Measurements from ENCODE around the gene TRAPPC2. TPM values are rescaled to one million over a fixed set of nuclear protein-coding genes. Genes with fewer than 3 reads are reported as not detected.

TRAPPC2 gene
- total and polyA plus RNA-seq, 2 of the 4 experiments (the other 2 are of a cell fraction), result 11.3 to 13.8 TPM

DNA sequence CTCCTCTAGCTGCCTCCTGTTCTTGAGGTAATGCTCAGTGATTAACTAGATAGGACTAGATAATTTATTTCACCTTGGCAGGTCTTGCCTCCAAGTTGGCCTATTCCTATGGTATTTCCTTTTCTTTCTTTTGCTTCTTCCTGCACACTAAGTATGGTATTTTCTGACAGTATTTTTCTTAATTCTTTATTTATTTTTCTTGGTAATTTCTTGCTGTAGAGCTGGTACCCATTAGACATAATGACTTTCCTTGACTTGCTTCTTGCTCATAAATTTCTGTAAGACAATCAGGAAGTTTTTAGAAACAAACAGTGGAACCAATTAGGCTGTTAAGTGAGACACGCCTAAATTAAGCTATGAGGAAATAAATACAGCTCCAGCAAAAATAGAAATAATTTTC is 36.0 kb downstream of the TRAPPC2 start:
- H3K4me2 ChIP-seq (ENCODE audit: low read depth, low read length), result no peak overlapping the region
- BruUV-seq (replicated peaks), result no TSS peak

More for the DNA sequence above, 36.0 kb downstream of the TRAPPC2 start:
- H3K56ac ChIP-seq (ENCODE audit: extremely low read depth, insufficient read depth, low read length), result no peak overlapping the region
- DNase-seq, result no peak
- H4K20me1 ChIP-seq (ENCODE audit: insufficient read depth, low read length), result peaks cover 68% of the 10 kb centered on the region
- POLR2A ChIA-PET (ENCODE audit: unreplicated experiment), result no interaction called here
- H3K18ac ChIP-seq (ENCODE audit: low read depth, low read length), result no peak overlapping the region
- H3K9me3 ChIP-seq (ENCODE audit: control insufficient read depth, insufficient read depth, low read length), result no peaks in the 10 kb centered on the region
- peaks cover 3% of the 10 kb centered on the region; the same call in 1 of the 2 replicates for H3K9me1 ChIP-seq (ENCODE audit: insufficient read depth, low read length)
- H3K4me3 ChIP-seq (ENCODE audit: insufficient read depth, low read depth, low read length), result no peak overlapping the region
- intact Hi-C loops (cut with micrococcal nuclease) (no loop called here), in situ Hi-C loops (cut with MboI; ENCODE audit: low sequenced_read_pairs) (no loop called here), dilution Hi-C loops (cut with HindIII; ENCODE audit: low sequenced_read_pairs, unreplicated experiment) (no loop called here)
- H2BK20ac ChIP-seq (ENCODE audit: low read depth, low read length), result no peak overlapping the region
- peaks cover 17 to 54% of the 10 kb centered on the region in 2 experiments for H3K79me1 ChIP-seq (ENCODE audit: low read depth in 1 of 2, low read length in 2 of 2)
- no peak overlapping the region for H2AK5ac ChIP-seq (ENCODE audit: low read depth, low read length)
- H3K14ac ChIP-seq (replicated peaks; ENCODE audit: low read depth, low read length), result no peak overlapping the region
- no peak overlapping the region for H4K8ac ChIP-seq (ENCODE audit: low read depth in 2 of 2, low read length in 2 of 2)
- no peak overlapping the region for H2AK9ac ChIP-seq (replicated peaks; ENCODE audit: low read depth, low read length, poor library complexity)
- no peak overlapping the region for H2BK120ac ChIP-seq (ENCODE audit: low read depth, low read length)
- H4K91ac ChIP-seq (ENCODE audit: insufficient read depth, low read depth, low read length), result no peak overlapping the region
- H3K23ac ChIP-seq (ENCODE audit: low read depth, low read length), result no peak overlapping the region
- H3K9ac ChIP-seq (ENCODE audit: low read depth, low read length), result no peak overlapping the region
- no peak overlapping the region for H2BK15ac ChIP-seq (ENCODE audit: low read depth, low read length)
- no peak overlapping the region for H3K4ac ChIP-seq (ENCODE audit: low read depth, low read length)
- no CpG with 5 or more reads among the region's 1 CpG for WGBS, 2 experiments (ENCODE audit: extremely low coverage in 2 of 2, insufficient read length in 1 of 2)
- no peak overlapping the region for H3K27ac ChIP-seq (ENCODE audit: insufficient read depth, low read length)
- H3K4me1 ChIP-seq (ENCODE audit: control insufficient read depth, insufficient read depth, low read length), result peaks cover 9% of the 10 kb centered on the region
- no peak overlapping the region for H2BK5ac ChIP-seq (ENCODE audit: low read depth, low read length, poor library complexity, severe bottlenecking)
- H3K36me3 ChIP-seq (ENCODE audit: control insufficient read depth, insufficient read depth, low read length), result peaks cover 8% of the 10 kb centered on the region; the same call in 1 of the 2 replicates
- no peak for TF ChIP-seq MXI1 (IDR thresholded peaks at IDR 0.05; ENCODE audit: borderline replicate concordance, low read depth, low read length)
- TF ChIP-seq CEBPB (IDR thresholded peaks at IDR 0.05; ENCODE audit: low read depth, low read length), result no peak
- TF ChIP-seq SMC3 (IDR thresholded peaks at IDR 0.05; ENCODE audit: low read depth, low read length), result no peak
- TF ChIP-seq RCOR1 (IDR thresholded peaks at IDR 0.05; ENCODE audit: insufficient replicate concordance, low read length), result no peak
- no peak for ATAC-seq (ENCODE audit: low read depth)
- H2AFZ ChIP-seq (replicated peaks; ENCODE audit: low read length, poor library complexity), result no peak overlapping the region
- no peak overlapping the region for H4K5ac ChIP-seq (ENCODE audit: low read depth, low read length)
- CTCF ChIA-PET, result no interaction called here
- no peaks in the 10 kb centered on the region; the same call in 1 of the 2 replicates for H3K27me3 ChIP-seq (ENCODE audit: control insufficient read depth, insufficient read depth, low read length)
